OCI-LY1 (cell line): ENCODE results near the gene FYTTD1.
"Not testable (repeated sequence)": the region's sequence is repeated elsewhere in the genome, so short reads cannot be mapped to it uniquely, and the experiment has no call there.

ENCODE experiments used
- EZH2 ChIP-seq: fragments of 200-600 bp; sonication (generic), shearing (Covaris generic); IDR thresholded peaks from 2 replicates; pipeline ENCODE4 v1.8.0; 2017; ENCODE audit warnings: borderline replicate concordance, mixed run types, mild to moderate bottlenecking, antibody characterized with exemption, low read length, moderate library complexity, mixed read lengths
- TF ChIP-seq, protein P1 (sequence below): fragments of 200-600 bp; sonication (generic), shearing (Covaris generic); IDR thresholded peaks from 2 replicates; pipeline ENCODE4 v1.5.1; 2017; ENCODE audit warnings: mild to moderate bottlenecking, antibody characterized with exemption, low read length, moderate library complexity, mixed read lengths

DNA sequence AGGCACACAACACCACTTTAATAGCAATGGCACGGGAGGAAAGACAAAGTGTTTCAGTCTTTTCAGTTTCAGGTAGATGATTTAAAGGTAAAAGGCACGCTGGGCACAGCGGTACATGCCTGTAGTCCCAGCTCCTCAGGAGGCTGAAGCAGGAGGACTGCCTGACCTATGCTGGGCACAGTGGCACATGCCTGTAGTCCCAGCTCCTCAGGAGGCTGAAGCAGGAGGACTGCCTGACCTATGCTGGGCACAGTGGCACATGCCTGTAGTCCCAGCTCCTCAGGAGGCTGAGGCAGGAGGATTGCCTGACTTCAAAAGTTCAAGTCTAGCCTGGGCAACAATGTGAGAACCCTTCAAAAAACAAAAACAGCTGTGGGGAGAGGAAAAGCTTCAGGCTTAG is 21.8 kb upstream of the FYTTD1 start:
- TF ChIP-seq, protein P1, sequence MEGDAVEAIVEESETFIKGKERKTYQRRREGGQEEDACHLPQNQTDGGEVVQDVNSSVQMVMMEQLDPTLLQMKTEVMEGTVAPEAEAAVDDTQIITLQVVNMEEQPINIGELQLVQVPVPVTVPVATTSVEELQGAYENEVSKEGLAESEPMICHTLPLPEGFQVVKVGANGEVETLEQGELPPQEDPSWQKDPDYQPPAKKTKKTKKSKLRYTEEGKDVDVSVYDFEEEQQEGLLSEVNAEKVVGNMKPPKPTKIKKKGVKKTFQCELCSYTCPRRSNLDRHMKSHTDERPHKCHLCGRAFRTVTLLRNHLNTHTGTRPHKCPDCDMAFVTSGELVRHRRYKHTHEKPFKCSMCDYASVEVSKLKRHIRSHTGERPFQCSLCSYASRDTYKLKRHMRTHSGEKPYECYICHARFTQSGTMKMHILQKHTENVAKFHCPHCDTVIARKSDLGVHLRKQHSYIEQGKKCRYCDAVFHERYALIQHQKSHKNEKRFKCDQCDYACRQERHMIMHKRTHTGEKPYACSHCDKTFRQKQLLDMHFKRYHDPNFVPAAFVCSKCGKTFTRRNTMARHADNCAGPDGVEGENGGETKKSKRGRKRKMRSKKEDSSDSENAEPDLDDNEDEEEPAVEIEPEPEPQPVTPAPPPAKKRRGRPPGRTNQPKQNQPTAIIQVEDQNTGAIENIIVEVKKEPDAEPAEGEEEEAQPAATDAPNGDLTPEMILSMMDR = not testable (repeated sequence)
- not testable (repeated sequence) for TF ChIP-seq EZH2
